Calu3 (cell line): ENCODE measurements around the gene CHERP. TPM values are rescaled to one million over a fixed set of nuclear protein-coding genes. Genes with fewer than 3 reads are reported as not detected.

ENCODE experiments used
- BruUV-seq: library from RNA; stranded (reverse); fragments of 400-500 nt; replicated peaks from 2 replicates; lab custom pipeline; 2021; lab: Mats Ljungman, UMichigan
- CTCF ChIA-PET: fragments of 300-600 bp; sonication (Branson Sonifier 250); formaldehyde crosslinking; loops from one replicate; lab custom pipeline; 2022; ENCODE audit warnings: antibody characterized with exemption; lab: Charles Lee
- DNase-seq: peaks from one replicate; pipeline ENCODE4 v3.0.0; 2022
- H3K27ac Mint-ChIP-seq: one replicate; pipeline ENCODE4 v1.8.0; 2022; ENCODE audit warnings: mixed read lengths; ENCODE audit not compliant: unreplicated experiment
- H3K27me3 Mint-ChIP-seq: one replicate; pipeline ENCODE4 v1.8.0; 2022; ENCODE audit warnings: mixed read lengths; ENCODE audit not compliant: unreplicated experiment
- H3K36me3 Mint-ChIP-seq: one replicate; pipeline ENCODE4 v1.8.0; 2022; ENCODE audit warnings: mild to moderate bottlenecking, moderate library complexity, mixed read lengths; ENCODE audit not compliant: insufficient read depth, unreplicated experiment
- H3K4me1 Mint-ChIP-seq: one replicate; pipeline ENCODE4 v1.8.0; 2022; ENCODE audit warnings: mild to moderate bottlenecking, low read depth, mixed read lengths; ENCODE audit not compliant: unreplicated experiment
- H3K4me3 Mint-ChIP-seq: one replicate; pipeline ENCODE4 v1.8.0; 2022; ENCODE audit warnings: mild to moderate bottlenecking, low read depth, moderate library complexity, mixed read lengths; ENCODE audit not compliant: unreplicated experiment
- H3K9me3 Mint-ChIP-seq: one replicate; pipeline ENCODE4 v1.8.0; 2022; ENCODE audit warnings: low read depth, mixed read lengths; ENCODE audit not compliant: unreplicated experiment
- intact Hi-C: fragments of 100-400 bp; cut with micrococcal nuclease; formaldehyde crosslinking; loops from one replicate; pipeline ENCODE4 v1.10.0; 2022; ENCODE audit not compliant: unreplicated experiment
- total RNA-seq: library from RNA; stranded (reverse); gene quantifications from 2 replicates; pipeline ENCODE4 v1.2.3, GENCODE V29; 2022
- TF ChIP-seq, protein P1 (sequence below): fragments of 200-600 bp; IDR thresholded peaks from one replicate; pipeline ENCODE4 v1.8.0; 2022; ENCODE audit warnings: antibody characterized with exemption; ENCODE audit not compliant: unreplicated experiment

The CHERP gene
- total RNA-seq, 1 experiment from 2014 or later = 49.3 TPM

DNA sequence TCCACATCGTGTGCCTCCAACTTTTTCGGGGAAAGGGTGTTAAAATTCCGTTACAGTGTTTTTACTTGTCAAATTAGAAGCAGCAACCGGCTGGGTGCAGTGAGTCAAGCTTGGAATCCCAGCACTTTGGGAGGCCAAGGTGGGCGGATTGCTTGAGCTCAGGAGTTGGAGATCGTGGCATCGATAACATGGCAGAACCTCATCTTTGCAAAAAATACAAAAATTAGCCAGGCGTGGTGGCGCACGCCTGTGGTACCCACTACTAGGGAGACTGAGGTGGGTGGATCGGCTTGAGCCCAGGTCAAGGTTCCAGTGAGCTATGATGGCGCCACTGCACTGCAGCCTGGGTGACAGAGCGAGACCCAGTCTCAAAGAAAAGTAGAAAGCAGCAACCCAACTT is 31.1 kb upstream of the CHERP start:
- TF ChIP-seq, protein P1, sequence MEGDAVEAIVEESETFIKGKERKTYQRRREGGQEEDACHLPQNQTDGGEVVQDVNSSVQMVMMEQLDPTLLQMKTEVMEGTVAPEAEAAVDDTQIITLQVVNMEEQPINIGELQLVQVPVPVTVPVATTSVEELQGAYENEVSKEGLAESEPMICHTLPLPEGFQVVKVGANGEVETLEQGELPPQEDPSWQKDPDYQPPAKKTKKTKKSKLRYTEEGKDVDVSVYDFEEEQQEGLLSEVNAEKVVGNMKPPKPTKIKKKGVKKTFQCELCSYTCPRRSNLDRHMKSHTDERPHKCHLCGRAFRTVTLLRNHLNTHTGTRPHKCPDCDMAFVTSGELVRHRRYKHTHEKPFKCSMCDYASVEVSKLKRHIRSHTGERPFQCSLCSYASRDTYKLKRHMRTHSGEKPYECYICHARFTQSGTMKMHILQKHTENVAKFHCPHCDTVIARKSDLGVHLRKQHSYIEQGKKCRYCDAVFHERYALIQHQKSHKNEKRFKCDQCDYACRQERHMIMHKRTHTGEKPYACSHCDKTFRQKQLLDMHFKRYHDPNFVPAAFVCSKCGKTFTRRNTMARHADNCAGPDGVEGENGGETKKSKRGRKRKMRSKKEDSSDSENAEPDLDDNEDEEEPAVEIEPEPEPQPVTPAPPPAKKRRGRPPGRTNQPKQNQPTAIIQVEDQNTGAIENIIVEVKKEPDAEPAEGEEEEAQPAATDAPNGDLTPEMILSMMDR = no peak
- CTCF ChIA-PET = no interaction called here
- Mint-ChIP-seq H3K27me3 (no peaks in the 10 kb centered on the region), H3K4me3 (peak overlapping the region; percentile 87), H3K9me3 (no peaks in the 10 kb centered on the region), H3K36me3 (peaks cover 60% of the 10 kb centered on the region), H3K4me1 (peaks cover 19% of the 10 kb centered on the region), H3K27ac (peak overlapping the region; percentile 84)
- BruUV-seq = no TSS peak
- intact Hi-C loops = no loop called here
- DNase-seq = no peak

DNA sequence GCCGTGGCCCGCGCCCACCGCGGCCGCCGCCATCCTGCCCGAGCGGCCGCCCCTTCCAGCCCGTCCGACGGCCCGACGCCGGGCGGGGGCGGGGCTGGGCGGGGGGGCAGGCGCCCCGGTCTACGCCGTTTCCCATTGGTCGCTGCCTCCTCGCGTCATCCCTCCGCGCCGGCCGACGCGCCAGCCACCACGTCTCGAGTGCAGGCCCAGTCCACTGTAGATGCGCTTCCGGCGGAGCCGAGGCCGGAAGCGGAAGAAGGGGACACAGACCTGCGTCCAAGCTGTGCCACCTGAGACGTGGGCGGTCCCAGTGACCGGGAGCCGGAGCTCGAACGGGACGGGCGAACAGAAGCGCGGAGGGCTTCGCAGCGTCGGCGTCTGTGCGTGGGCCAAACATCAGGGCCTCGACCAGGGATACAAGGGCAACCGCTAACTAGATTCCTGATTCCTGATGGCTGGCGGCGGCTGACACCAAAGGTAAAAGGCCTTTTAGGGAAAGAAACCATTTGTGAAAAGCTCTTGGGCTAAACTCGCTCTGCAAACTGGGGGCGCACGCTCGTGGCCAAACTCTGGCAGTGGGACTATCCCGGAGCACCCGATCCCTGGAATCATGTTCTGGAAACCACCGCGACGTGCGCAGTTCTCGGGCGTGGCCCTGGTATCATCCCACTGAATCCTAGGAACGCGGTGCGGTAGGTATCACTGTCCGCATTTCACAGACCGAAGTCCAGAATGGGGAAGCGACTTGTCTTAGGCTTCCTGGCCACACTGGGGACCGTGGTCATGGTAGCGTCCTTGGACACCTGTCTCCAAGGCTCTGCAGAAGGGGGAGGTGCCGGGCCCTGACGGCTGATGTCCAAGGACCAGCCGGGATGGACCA is 30.3 kb upstream of the CHERP start, which contains the start of gene SLC35E1:
SLC35E1 (minus strand) TSS at position 84 of the 880 bp plus-strand sequence; CDS start at position 33, 51 bp downstream.
- CTCF ChIA-PET = no interaction called here
- intact Hi-C loops = no loop called here

DNA sequence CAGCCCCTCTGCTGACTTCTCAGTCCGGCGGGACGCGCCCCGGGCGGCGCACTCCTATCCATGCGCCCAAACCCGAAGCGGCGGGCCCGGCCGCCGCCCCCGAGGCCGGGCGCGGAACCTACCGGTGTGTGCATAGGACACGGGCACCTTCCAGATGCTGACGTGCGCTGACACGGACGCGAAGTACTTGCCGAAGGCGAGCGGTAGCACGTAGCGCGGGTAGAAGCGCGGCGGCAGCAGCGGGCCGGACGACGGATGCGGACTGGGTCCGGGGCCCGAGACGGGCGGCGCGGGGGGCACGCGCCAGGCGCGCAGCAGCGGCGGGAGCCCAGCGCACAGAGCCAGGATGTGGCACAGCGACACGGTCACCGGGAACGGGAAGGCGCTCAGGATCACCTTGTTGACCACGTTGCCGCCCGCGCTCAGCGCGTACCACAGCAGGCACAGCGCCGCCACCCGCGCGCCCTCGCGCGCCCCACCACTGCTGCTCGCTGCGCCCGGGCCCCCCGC is 29.6 kb upstream of the CHERP start:
- peak overlapping the region; percentile 84 for H3K27ac Mint-ChIP-seq
- H3K36me3 Mint-ChIP-seq = peaks cover 61% of the 10 kb centered on the region
- H3K4me3 Mint-ChIP-seq = peak overlapping the region; percentile 87
- TF ChIP-seq, protein P1 = no peak
- CTCF ChIA-PET = no interaction called here
- H3K27me3 Mint-ChIP-seq = no peaks in the 10 kb centered on the region
- H3K9me3 Mint-ChIP-seq = no peaks in the 10 kb centered on the region
- no peak for DNase-seq
- no TSS peak for BruUV-seq
- intact Hi-C loops = no loop called here
- H3K4me1 Mint-ChIP-seq = peaks cover 19% of the 10 kb centered on the region

More for the DNA sequence above, 30.3 kb upstream of the CHERP start, which contains the start of gene SLC35E1:
- Mint-ChIP-seq H3K4me1 (peaks cover 19% of the 10 kb centered on the region), H3K9me3 (no peaks in the 10 kb centered on the region), H3K27ac (peak within 1 kb of the TSS; percentile 84), H3K4me3 (peak within 1 kb of the TSS; percentile 87), H3K27me3 (no peaks in the 10 kb centered on the region), H3K36me3 (peaks cover 60% of the 10 kb centered on the region)
- TF ChIP-seq, protein P1 = no peak
- BruUV-seq = TSS peak; percentile 69
- peak; percentile 92 for DNase-seq

DNA sequence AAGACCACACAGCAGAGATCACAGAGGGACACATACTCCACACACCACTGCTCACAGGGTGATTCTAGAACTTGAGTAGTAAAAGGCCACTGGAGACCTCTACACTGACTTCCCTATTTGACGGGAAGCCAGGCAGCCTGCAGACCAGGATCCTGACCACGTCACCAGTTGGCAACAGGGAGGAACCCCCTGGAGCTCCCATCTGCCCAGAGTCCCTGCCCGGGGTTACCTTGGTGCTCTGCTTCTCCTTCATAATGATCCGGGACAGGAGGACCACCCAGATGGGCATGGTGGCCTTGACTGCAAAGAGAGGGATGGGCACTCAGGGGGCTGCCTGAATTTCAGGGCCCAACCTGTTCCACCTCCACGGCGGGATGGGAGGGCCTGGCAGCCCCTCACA is 29.0 kb upstream of the CHERP start:
- TF ChIP-seq, protein P1 = no peak
- CTCF ChIA-PET = no interaction called here
- no peaks in the 10 kb centered on the region for H3K27me3 Mint-ChIP-seq
- no peak for DNase-seq
- peak overlapping the region; percentile 87 for H3K4me3 Mint-ChIP-seq
- no TSS peak for BruUV-seq
- peaks cover 19% of the 10 kb centered on the region for H3K4me1 Mint-ChIP-seq
- H3K9me3 Mint-ChIP-seq = no peaks in the 10 kb centered on the region
- peaks cover 61% of the 10 kb centered on the region for H3K36me3 Mint-ChIP-seq
- H3K27ac Mint-ChIP-seq = peak overlapping the region; percentile 82
- intact Hi-C loops = no loop called here
